Body of pancreas (tissue), 4 donors: ENCODE measurements around the gene CADM1. TPM values are rescaled to one million over a fixed set of nuclear protein-coding genes. Genes with fewer than 3 reads are reported as not detected.

ENCODE experiments used
- ATAC-seq: fragments of 150-250 bp; one replicate; pipeline ENCODE4 v1.9.1; 2016
- DNase-seq, 4 donors: peaks; one replicate each; pipeline ENCODE4 v3.0.0-alpha.2; 2019
- H3K27ac ChIP-seq, 4 donors: fragments of 200-600 bp; sonication (generic); 1 replicate in 3 of 4; 2 replicates in 1 of 4; pipeline versions ENCODE4 v1.5.1 to v1.6.1; 2016 to 2019; ENCODE audit warnings: mild to moderate bottlenecking in 1 of 4, mixed read lengths in 1 of 4, moderate library complexity in 1 of 4
- H3K27me3 ChIP-seq, 2 donors: fragments of 200-600 bp; sonication (generic); one replicate each; pipeline ENCODE4 v1.6.0; 2016; ENCODE audit warnings: mild to moderate bottlenecking in 1 of 2
- H3K36me3 ChIP-seq, 2 donors: fragments of 200-600 bp; sonication (generic); replicated peaks in 1 of 2; 2 replicates each; pipeline ENCODE4 v1.5.1; 2016; ENCODE audit warnings: low read depth in 2 of 2; ENCODE audit not compliant: insufficient read depth in 1 of 2
- H3K4me1 ChIP-seq: fragments of 200-600 bp; sonication (generic); one replicate; pipeline ENCODE4 v1.6.0; 2016
- H3K4me3 ChIP-seq, 2 donors: fragments of 200-600 bp; sonication (generic); 1 replicate in 1 of 2; 2 replicates in 1 of 2; pipeline ENCODE4 v1.5.1; 2016 to 2019
- H3K9me3 ChIP-seq, 3 donors: fragments of 200-600 bp; sonication (generic); 1 replicate in 2 of 3; 2 replicates in 1 of 3; pipeline ENCODE4 v1.5.1; 2016
- POLR2A ChIP-seq, 3 donors: fragments of 450-650 bp; IDR thresholded peaks; one replicate each; pipeline ENCODE4 v1.6.1; 2016; ENCODE audit warnings: antibody characterized with exemption in 3 of 3, mild to moderate bottlenecking in 2 of 3
- WGBS, 2 donors: methylation state at CpG; one replicate each; pipeline ENCODE4 v1.1.5; 2017; 5-methylcytosine and 5-hydroxymethylcytosine counted together
- intact Hi-C: fragments of 100-400 bp; cut with DNase I; formaldehyde crosslinking; loops from one replicate; pipeline ENCODE4 v1.15.1; 2023
- total RNA-seq, 2 donors: library from RNA; depleted of rRNA; stranded (reverse); fragments of >200 nt; gene quantifications; one replicate each; pipeline ENCODE4 v1.1.0, GENCODE V29; 2016
- TF ChIP-seq, protein P1 (sequence below), 7 experiments: fragments of 450-650 bp in 4 of 7; fragments of 200-600 bp in 3 of 7; sonication (generic) in 3 of 7; IDR thresholded peaks; one replicate each; pipeline ENCODE4 v1.5.1; 2016 to 2019; ENCODE audit warnings: antibody characterized with exemption in 7 of 7

CADM1 gene
- total RNA-seq, 2 donors from 2014 or later = 12.5 to 13.7 TPM

DNA sequence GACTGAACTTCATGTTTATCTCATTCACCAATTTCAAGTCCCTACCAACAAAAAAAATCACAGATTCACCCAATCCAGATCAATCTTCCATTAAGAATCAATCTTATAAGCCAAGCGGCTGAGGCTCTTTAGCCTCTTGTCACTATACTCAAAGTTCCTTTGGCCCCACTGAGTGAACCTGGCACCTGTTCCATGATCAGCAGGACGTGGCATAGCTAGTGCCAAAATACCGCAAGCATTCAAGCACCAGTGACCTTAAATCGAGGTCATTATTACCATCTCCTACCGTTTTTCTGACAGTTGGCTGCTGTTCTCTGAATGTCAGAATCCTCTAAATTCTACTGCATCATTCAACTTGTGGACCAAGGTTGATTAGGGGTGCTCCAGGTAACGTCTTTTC, 141.2 kb downstream of the CADM1 start:
- Histone ChIP-seq H3K27ac (no peak overlapping the region), H3K4me3 (no peak overlapping the region), H3K9me3 (no peaks in the 10 kb centered on the region), H3K27me3 (no peaks in the 10 kb centered on the region), H3K4me1 (no peaks in the 10 kb centered on the region), H3K36me3 (no peaks in the 10 kb centered on the region)
- no peak for DNase-seq
- no peak for ATAC-seq
- no peak for TF ChIP-seq POLR2A (IDR thresholded peaks at IDR 0.05)
- TF ChIP-seq, protein P1, sequence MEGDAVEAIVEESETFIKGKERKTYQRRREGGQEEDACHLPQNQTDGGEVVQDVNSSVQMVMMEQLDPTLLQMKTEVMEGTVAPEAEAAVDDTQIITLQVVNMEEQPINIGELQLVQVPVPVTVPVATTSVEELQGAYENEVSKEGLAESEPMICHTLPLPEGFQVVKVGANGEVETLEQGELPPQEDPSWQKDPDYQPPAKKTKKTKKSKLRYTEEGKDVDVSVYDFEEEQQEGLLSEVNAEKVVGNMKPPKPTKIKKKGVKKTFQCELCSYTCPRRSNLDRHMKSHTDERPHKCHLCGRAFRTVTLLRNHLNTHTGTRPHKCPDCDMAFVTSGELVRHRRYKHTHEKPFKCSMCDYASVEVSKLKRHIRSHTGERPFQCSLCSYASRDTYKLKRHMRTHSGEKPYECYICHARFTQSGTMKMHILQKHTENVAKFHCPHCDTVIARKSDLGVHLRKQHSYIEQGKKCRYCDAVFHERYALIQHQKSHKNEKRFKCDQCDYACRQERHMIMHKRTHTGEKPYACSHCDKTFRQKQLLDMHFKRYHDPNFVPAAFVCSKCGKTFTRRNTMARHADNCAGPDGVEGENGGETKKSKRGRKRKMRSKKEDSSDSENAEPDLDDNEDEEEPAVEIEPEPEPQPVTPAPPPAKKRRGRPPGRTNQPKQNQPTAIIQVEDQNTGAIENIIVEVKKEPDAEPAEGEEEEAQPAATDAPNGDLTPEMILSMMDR (IDR thresholded peaks at IDR 0.05) = no peak
- 64 to 69% methylated on average over 6 of the region's 6 CpGs for WGBS, 2 donors
- intact Hi-C loops = no loop called here

DNA sequence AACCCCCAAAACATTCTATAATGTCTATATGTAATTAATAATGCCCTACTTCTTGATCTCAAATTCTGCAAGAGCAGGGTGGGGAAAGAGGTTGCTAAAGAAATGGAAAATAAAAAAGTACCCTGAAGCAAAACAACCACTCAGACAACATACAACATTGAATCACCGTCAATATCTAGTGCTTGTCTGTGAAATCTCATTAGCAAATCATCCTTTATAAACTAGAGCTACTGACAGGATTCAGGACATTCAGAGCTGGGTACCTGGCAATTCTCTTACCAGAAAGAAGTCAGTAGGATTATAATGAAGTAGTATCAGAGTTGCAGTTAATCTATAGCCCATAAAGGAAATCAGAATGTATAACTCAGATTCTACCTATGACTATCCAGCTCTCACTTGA, 143.2 kb downstream of the CADM1 start:
- H3K27ac ChIP-seq = no peak overlapping the region
- DNase-seq (no peak), ATAC-seq (no peak)
- H3K4me3 ChIP-seq = no peak overlapping the region
- intact Hi-C loops = no loop called here
- no peaks in the 10 kb centered on the region for H3K36me3 ChIP-seq
- no peaks in the 10 kb centered on the region for H3K27me3 ChIP-seq
- TF ChIP-seq, protein P1 (IDR thresholded peaks at IDR 0.05) = no peak
- no peak for TF ChIP-seq POLR2A (IDR thresholded peaks at IDR 0.05)
- H3K4me1 ChIP-seq = no peaks in the 10 kb centered on the region
- H3K9me3 ChIP-seq = no peaks in the 10 kb centered on the region
- 65 to 94% methylated on average over 1 of the region's 1 CpG for WGBS, 2 donors

DNA sequence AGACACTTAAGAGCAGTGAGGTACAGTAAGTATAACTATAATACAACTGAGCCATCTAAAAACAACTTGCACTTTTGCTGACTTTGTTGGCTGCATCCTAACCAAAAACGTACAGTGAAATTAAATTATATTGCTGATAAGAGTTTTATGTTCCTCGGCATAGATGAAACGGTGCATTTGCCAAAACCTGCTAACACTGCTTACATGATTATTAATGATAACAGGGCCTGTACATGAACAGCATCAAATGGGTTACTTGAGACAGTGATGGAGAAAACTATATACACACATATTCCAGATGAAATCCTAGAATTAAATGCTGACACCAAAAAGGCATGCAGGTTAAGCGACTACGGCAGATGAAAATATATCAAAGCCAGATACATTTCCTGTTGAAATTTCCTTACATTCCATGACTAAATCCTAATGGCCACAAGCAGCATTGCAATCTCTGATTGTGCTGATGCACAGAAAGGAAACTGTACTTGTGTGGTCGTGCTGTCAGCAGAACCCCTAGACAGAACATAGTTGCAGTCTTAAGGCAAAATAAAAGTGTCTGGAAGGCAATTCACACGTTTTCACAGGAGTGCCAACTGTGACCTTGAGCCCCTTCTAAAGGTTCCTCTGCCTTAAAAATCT, 143.9 kb downstream of the CADM1 start:
- intact Hi-C loops = no loop called here
- H3K27ac ChIP-seq = no peak overlapping the region
- 60 to 61% methylated on average over 7 of the region's 7 CpGs for WGBS, 2 donors

DNA sequence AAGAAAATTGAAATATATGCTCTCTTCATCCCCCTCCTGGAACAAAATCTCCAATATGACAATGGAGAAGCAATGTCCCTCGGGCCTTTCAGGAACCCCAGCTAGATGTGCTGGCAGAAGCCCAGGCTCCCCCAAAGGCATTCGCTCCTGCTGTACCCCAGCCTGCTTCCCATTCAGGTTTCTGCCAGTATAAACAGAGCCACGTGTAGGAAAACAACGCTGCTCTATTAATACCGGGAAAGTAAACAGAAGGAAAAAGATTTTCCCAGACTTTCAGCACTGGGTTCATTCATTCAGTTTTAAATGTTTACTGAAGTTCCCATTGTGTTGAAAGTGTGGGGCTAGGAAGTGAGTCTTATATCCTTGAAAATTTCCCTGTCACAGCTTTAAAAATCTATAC, 147.1 kb downstream of the CADM1 start:
- DNase-seq = no peak
- no peak for ATAC-seq
- TF ChIP-seq, protein P1 (IDR thresholded peaks at IDR 0.05) = no peak
- TF ChIP-seq POLR2A (IDR thresholded peaks at IDR 0.05) = no peak

More for the DNA sequence above, 143.9 kb downstream of the CADM1 start:
- H3K4me3 ChIP-seq = no peak overlapping the region
- ATAC-seq (no peak), DNase-seq (no peak)
- no peaks in the 10 kb centered on the region for H3K4me1 ChIP-seq
- no peaks in the 10 kb centered on the region for H3K36me3 ChIP-seq
- TF ChIP-seq, protein P1 (IDR thresholded peaks at IDR 0.05) = no peak
- TF ChIP-seq POLR2A (IDR thresholded peaks at IDR 0.05) = no peak
- no peaks in the 10 kb centered on the region for H3K27me3 ChIP-seq
- no peaks in the 10 kb centered on the region for H3K9me3 ChIP-seq

More for the DNA sequence above, 147.1 kb downstream of the CADM1 start:
- H3K36me3 ChIP-seq = no peaks in the 10 kb centered on the region
- H3K27me3 ChIP-seq = no peaks in the 10 kb centered on the region
- intact Hi-C loops = no loop called here
- WGBS, 2 donors = 4 to 5% methylated on average over 5 of the region's 5 CpGs
- H3K4me3 ChIP-seq = no peak overlapping the region
- no peak overlapping the region for H3K27ac ChIP-seq
- H3K4me1 ChIP-seq = no peaks in the 10 kb centered on the region
- no peaks in the 10 kb centered on the region for H3K9me3 ChIP-seq
